Measurements from ENCODE around the gene LGR6.
A peak's percentile ranks its signal among the peaks of the same experiment; 100 is the strongest.
"Not testable (repeated sequence)": the region's sequence is repeated elsewhere in the genome, so short reads cannot be mapped to it uniquely, and the experiment has no call there.

LGR6 gene

DNA sequence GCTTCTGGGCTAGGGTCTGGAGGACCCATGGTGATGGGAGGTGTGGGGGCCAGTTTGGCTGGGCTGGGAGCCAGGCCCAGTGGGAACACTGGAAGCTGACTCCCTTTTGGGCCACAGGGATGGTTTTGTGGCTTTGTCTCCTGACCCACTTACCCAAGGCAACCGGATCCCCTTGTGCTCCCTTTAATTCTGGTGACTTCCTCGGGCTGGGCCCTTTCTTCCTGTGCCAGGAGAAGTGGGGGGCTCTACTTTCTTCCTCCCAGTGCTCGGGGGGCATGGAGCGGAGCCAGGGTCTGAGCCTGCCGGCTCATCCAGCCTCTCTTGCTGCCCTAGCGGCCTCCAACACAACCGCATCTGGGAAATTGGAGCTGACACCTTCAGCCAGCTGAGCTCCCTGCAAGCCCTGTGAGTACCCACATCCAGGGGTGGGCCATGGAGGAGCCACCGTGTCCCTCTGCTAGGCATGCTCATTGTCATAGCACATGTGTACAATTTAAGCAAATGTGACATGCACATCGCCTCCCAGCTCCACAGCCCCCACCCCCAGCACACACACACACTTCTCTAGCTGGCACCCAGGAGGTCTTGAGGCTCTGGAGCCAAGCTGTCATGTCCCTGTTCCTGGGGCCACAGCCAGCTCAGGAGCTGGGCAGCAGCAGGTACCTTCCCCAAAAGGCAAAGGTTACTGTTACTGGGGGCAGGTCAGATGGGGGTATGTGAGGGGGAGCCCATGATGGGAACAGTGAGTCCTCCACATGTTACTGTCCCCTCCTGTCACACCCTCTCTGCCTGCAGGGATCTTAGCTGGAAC lies 113.1 kb downstream of the LGR6 start:
- DNase-seq, result no peak

DNA sequence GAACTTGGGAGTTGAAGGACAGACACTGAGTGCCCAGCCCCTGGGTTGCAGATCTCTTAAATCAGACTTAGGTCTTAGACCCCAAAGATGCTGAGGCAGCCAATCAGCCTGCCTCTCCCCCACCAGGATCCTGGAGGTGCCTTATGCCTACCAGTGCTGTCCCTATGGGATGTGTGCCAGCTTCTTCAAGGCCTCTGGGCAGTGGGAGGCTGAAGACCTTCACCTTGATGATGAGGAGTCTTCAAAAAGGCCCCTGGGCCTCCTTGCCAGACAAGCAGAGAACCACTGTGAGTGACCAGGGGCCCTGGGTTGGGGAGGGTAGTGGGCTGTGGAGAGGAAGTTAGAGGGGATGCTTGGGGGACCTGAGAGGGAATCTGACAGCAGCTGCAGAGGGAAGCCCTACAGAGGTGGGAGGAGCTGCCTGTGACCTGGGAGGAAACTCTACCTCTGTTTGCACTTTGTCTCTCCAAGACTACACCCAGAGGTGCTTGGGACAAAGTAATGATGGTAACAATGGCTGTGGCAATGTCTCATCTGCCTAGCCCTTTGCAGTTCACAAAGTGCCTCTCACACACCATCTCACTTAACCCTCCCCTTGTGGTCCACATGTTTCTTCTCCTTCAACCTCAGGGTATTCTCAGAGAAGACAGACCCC lies 116.6 kb downstream of the LGR6 start:
- no peak for DNase-seq

- DNase-seq, result no peak
These were observed 117.1 kb downstream of the LGR6 start for GRCh38 chr1:202310746-202311145.

- DNase-seq, result no peak
These were observed 118.5 kb downstream of the LGR6 start for GRCh38 chr1:202311875-202312635.

- DNase-seq, result peak; percentile 69
These were observed 122.1 kb downstream of the LGR6 start for GRCh38 chr1:202315576-202316168.

- DNase-seq, result no peak
These were observed 122.6 kb downstream of the LGR6 start for GRCh38 chr1:202316186-202316585.

- no peak for DNase-seq
These were observed 124.6 kb downstream of the LGR6 start for GRCh38 chr1:202317941-202318925.

DNA sequence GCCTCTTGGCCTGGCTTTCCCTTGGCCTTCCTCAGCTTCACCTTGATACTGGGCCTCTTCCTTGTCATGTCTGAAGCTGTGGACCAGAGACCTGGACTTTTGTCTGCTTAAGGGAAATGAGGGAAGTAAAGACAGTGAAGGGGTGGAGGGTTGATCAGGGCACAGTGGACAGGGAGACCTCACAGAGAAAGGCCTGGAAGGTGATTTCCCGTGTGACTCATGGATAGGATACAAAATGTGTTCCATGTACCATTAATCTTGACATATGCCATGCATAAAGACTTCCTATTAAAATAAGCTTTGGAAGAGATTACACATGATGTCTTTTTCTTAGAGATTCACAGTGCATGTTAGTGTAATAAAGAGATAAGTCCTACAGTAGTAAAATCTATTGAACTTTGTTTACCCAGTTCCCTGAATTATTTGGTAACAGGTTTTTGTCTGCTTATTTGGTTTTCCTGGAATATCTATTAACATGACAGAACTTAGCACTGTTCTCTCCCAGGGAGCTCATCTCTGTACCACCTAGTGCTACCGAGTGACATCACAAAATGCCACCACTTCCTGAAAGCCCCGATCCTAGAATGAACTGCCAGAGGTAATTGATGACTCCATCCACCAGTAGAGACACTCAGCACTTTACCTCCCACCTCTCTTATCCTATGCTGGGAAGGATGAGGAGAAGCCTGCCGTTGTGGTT lies 125.9 kb downstream of the LGR6 start:
- no peak for DNase-seq

- DNase-seq, result no peak
These were observed 126.4 kb downstream of the LGR6 start for GRCh38 chr1:202320081-202320405.

- no peak for DNase-seq
These were observed 130.1 kb downstream of the LGR6 start for GRCh38 chr1:202323731-202324130.

DNA sequence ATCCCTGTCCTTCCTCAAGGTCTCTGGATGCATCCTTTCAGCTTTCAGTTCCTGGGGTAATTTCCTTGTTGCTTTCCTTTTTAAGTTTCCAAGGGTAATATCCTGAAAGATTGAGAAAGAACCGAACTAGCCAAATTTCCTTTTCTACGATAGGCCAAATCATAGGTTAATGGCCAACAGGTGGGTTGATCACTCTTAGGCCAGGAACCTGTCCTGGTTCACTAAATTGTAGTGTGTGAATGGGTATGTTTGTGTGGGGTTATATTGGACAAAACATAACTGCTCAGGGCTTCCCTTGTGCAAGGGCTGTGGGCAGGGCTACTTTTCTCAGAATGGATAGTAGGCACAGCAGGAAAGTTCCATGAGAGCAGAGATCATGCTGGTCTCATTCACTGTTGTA lies 131.0 kb downstream of the LGR6 start:
- no peak for DNase-seq

GRCh38 chr1:202329891-202330290 lies 136.3 kb downstream of the LGR6 start:
- DNase-seq, result no peak

- DNase-seq, result no peak
These were observed 140.3 kb downstream of the LGR6 start for GRCh38 chr1:202333861-202334260.

- DNase-seq, result peak; percentile 18
These were observed 150.2 kb downstream of the LGR6 start for GRCh38 chr1:202343652-202344349.

DNA sequence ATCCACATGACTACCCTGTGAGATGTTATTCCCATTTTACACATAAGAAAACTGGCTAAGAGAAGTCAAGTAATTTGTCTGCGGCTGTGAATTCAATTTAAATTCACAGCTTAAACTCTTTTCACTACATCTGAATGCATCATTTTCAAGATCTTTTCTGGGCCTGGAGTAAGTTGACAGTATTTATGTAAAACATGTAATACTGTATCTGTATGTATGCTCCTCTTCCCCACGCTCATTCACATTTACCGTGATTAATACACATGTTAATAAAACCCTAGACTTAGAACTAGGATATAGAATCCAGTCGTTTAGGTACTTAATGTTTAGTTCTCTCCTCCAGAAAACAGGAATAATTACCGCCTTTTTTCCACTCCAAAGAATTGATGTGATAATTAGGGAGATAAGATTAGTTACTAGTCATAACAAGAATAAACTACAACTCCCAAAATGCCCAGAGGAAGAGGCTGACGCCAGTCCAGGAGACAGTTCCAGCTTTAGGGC lies 154.5 kb downstream of the LGR6 start:
- DNase-seq, result no peak

DNA sequence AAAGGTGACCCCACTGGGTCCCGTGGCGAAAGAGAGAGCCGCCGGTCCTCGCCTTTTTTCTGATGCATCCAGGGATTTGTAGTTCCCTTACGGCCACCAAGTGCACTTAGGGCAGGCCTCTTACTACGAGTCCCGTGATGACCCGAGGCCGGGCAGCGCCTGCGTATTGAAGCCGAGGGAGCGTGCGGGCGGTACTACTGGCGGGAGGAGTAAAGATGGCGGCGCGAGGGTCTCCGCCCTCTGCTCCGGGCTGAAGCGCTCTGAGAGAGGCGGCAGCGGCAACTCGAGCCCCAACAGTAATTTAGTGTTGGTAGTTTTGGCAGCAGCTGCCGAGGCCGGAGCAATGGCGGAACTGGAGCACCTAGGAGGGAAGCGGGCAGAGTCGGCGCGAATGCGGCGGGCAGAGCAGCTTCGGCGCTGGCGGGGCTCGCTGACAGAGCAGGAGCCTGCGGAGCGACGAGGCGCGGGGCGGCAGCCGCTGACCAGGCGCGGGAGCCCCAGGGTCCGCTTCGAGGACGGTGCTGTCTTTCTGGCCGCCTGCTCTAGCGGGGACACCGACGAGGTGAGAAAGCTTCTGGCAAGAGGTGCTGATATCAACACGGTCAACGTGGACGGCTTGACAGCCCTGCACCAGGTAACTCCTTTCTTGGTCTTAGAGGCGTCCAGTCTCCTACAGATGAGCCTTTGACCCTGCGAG lies 155.1 kb downstream of the LGR6 start, which contains the start of gene PPP1R12B:
Gene PPP1R12B (plus strand): TSS at position 191 of the 697 bp plus-strand sequence. CDS start 153 bp downstream, at position 344.
- DNase-seq, result peak; percentile 100

GRCh38 chr1:202349206-202349928 lies 155.8 kb downstream of the LGR6 start:
- no peak for DNase-seq

DNA sequence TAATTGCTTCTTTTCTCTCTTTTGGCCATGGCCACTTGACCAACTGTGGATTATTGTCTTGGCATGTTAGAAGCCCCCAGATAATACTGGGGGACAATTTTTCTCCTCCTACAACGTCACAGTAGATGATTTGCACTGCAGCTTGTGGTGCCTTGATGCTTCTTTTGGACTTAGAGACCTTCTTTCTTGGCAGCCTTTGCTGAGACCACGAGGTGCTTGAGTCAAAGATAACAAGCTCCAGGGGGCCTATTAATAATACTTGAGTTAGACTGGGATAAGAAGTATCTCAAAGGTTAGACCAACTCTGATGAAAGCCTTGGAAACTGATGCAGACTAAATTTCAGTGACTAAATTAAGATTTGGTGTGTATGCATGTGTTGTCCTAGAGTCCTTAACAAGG lies 158.1 kb downstream of the LGR6 start:
- no peak for DNase-seq

DNA sequence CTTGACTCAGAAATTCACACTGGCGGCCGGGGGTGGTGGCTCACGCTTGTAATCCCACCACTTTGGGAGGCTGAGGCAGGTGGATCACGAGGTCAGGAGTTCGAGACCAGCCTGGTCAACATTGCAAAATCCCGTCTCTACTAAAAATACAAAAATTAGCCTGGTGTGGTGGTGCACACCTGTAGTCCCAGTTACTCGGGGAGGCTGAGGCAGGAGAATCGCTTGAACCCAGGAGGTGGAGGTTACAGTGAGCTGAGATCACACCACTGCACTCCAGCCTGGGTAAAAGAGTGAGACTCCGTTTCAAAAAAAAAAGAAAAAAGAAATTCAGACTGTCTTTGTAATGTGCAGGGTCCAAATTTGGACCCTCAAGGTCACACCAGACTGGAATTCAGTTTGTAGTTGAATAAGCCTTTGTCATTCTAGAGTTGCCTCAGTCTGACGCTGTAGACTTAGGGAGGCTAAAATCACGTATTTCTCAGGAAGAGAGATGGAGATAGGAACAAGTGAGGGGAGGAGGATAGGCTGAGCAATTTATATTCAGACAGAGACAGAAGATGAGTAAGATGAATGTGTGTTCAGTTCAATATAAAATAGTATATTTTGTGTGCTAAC lies 159.1 kb downstream of the LGR6 start:
- DNase-seq, result not testable (repeated sequence)
